K562 (cell line): ENCODE results near the gene PADI1. TPM values are rescaled to one million over a fixed set of nuclear protein-coding genes. Genes with fewer than 3 reads are reported as not detected.

Experiments used
- CHCHD3 ChIP-seq: fragments of 250-450 bp; sonication (Bioruptor Pico); IDR thresholded peaks from 2 replicates; pipeline ENCODE4 v2.1.2; 2022; ENCODE audit warnings: mild to moderate bottlenecking
- MCM2 ChIP-seq: fragments of 450-650 bp; IDR thresholded peaks from 2 replicates; pipeline ENCODE4 v1.6.1; 2017; ENCODE audit warnings: low read depth, mild to moderate bottlenecking
- STAT6 ChIP-seq: sonication (generic); formaldehyde crosslinking; IDR thresholded peaks from 2 replicates; pipeline ENCODE4 v1.8.1; 2023; ENCODE audit warnings: mild to moderate bottlenecking, missing genetic modification reagents
- XRCC3 ChIP-seq: fragments of 450-650 bp; IDR thresholded peaks from 2 replicates; pipeline ENCODE4 v1.6.1; 2017; ENCODE audit warnings: mild to moderate bottlenecking, moderate library complexity
- ZNF699 ChIP-seq: fragments of 250-450 bp; sonication (Bioruptor Pico); IDR thresholded peaks from 2 replicates; pipeline ENCODE4 v1.8.0; 2021; ENCODE audit warnings: mild to moderate bottlenecking, moderate library complexity; ENCODE audit not compliant: insufficient replicate concordance
- ZNF75A ChIP-seq: fragments of 450-650 bp; formaldehyde crosslinking; IDR thresholded peaks from 2 replicates; pipeline ENCODE4 v1.4.0; 2020; ENCODE audit warnings: mild to moderate bottlenecking
- polyA plus RNA-seq, 8 experiments: library from polyadenylated mRNA; depleted of rRNA in 4 of 8; stranded (reverse) in 5 of 8; unstranded in 3 of 8; fragments of >200 nt; fragmentation: Nextera tagmentation in 2 of 8; fragmentation: Illumina TruSeq in 1 of 8; extraction: Ambion mirVana in 2 of 8; extraction: Trizol in 1 of 8; gene quantifications; 2 replicates each; pipeline versions ENCODE4 v1.2.1 to v1.2.3, GENCODE V29; 2011 to 2014; ENCODE audit warnings: inconsistent platforms in 1 of 8, missing spikeins in 1 of 8
- total RNA-seq, 7 experiments: library from RNA; depleted of rRNA in 6 of 7; stranded (reverse); fragments of >200 nt in 6 of 7; fragmentation: Illumina TruSeq in 2 of 7; extraction: Trizol in 2 of 7; gene quantifications; 2 replicates each; pipeline versions ENCODE4 v1.2.1 to v1.2.3, GENCODE V29; 2011 to 2021; ENCODE audit warnings: low replicate concordance in 1 of 7
- TF ChIP-seq, protein P1 (sequence below): fragments of 450-650 bp; IDR thresholded peaks from 2 replicates; pipeline ENCODE4 v1.6.1; 2018; ENCODE audit warnings: mild to moderate bottlenecking, low read depth; ENCODE audit not compliant: partially characterized antibody

PADI1 gene
- total and polyA plus RNA-seq, 9 of the 15 experiments (the other 6 are each of a cell fraction or from before 2014, with no cell fraction given): not detected

GRCh38 chr1:17198476-17199258, 6.3 kb upstream of the PADI1 start (continued):
- TF ChIP-seq, protein P1, sequence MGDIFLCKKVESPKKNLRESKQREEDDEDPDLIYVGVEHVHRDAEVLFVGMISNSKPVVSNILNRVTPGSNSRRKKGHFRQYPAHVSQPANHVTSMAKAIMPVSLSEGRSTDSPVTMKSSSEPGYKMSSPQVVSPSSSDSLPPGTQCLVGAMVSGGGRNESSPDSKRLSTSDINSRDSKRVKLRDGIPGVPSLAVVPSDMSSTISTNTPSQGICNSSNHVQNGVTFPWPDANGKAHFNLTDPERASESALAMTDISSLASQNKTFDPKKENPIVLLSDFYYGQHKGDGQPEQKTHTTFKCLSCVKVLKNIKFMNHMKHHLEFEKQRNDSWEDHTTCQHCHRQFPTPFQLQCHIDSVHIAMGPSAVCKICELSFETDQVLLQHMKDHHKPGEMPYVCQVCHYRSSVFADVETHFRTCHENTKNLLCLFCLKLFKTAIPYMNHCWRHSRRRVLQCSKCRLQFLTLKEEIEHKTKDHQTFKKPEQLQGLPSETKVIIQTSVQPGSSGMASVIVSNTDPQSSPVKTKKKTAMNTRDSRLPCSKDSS: no peak
- no peak for TF ChIP-seq XRCC3
- TF ChIP-seq MCM2: no peak
- TF ChIP-seq ZNF699: no peak
- TF ChIP-seq CHCHD3 (CRISPR knock-in tag): no peak
- TF ChIP-seq ZNF75A (CRISPR knock-in tag): no peak
- TF ChIP-seq STAT6: no peak
